Activated CD4-positive, alpha-beta T cell treated with anti-CD3 and anti-CD28 coated beads, Interleukin-2, amount 10 ng/mL, durations not matched to agents 24 days and 14 days (primary cell): ENCODE data around the gene FBXL4. TPM values are rescaled to one million over a fixed set of nuclear protein-coding genes. Genes with fewer than 3 reads are reported as not detected.
"Not testable (repeated sequence)": the region's sequence is repeated elsewhere in the genome, so short reads cannot be mapped to it uniquely, and the experiment has no call there.

Experiments used
- DNase-seq: peaks from one replicate; pipeline ENCODE4 v3.0.0; 2022
- H3K27ac Mint-ChIP-seq: one replicate; pipeline ENCODE4 v1.8.0; 2022; ENCODE audit warnings: mild to moderate bottlenecking, mixed read lengths
- H3K27me3 Mint-ChIP-seq: one replicate; pipeline ENCODE4 v1.8.0; 2022; ENCODE audit warnings: mixed read lengths
- H3K36me3 Mint-ChIP-seq: one replicate; pipeline ENCODE4 v1.8.0; 2022; ENCODE audit warnings: low read depth, mild to moderate bottlenecking, mixed read lengths
- H3K4me1 Mint-ChIP-seq: one replicate; pipeline ENCODE4 v1.8.0; 2021; ENCODE audit warnings: mixed read lengths
- H3K4me3 Mint-ChIP-seq: one replicate; pipeline ENCODE4 v1.8.0; 2022; ENCODE audit warnings: mild to moderate bottlenecking, moderate library complexity, mixed read lengths
- H3K9me3 Mint-ChIP-seq: one replicate; pipeline ENCODE4 v1.8.0; 2021; ENCODE audit warnings: mixed read lengths
- intact Hi-C: fragments of 100-400 bp; cut with micrococcal nuclease; formaldehyde crosslinking; loops from one replicate; pipeline ENCODE4 v1.15.1; 2023
- total RNA-seq: library from RNA; stranded (reverse); gene quantifications from 2 replicates; pipeline ENCODE4 v1.2.3, GENCODE V29; 2022

The FBXL4 gene
- total RNA-seq, 1 donor from 2014 or later, result 15.3 TPM

DNA sequence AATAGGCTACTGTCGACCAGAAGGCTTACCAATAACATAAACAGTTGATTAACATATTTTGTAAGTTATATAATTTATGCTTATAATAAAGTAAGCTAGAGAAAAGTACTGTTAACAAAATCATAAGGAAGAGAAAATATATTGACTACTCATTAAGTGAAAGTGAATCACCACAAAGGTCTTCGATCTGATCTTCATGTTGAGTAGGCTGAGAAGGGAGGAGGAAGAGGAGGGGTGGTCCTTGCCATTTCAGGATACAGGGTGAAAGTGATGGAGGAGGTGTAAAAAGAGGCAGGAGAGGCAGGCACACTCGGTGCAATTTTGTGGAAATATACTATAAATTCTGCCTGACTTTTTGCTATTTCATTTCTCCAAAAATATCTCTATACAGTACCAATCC is 10.4 kb downstream of the FBXL4 start:
- Mint-ChIP-seq H3K27me3 (no peaks in the 10 kb centered on the region), H3K36me3 (peaks cover 44% of the 10 kb centered on the region)

DNA sequence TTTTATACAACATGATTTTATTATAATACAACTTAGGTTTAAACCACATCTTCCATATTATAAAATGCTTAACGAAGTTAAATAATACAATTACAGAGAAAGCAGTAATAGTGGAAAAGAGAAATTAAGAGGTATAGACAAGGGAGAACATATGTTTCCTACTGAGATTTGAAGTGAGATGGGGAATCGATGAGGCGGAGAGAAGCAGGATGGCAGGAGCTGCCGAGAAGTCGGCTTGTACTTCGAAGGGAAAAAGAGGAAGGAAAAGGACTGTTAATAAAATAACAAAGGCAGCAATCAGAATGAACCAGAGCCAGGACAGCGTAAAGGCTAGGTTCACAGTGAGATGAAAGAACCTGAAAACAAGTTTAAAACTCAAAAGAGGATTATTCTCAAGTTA is 15.4 kb downstream of the FBXL4 start:
- H3K27ac Mint-ChIP-seq, result no peak overlapping the region
- intact Hi-C loops, result no loop called here
- no peak for DNase-seq
- no peak overlapping the region for H3K4me3 Mint-ChIP-seq
- peaks cover 7% of the 10 kb centered on the region for H3K4me1 Mint-ChIP-seq
- no peaks in the 10 kb centered on the region for H3K27me3 Mint-ChIP-seq
- peaks cover 25% of the 10 kb centered on the region for H3K36me3 Mint-ChIP-seq
- no peaks in the 10 kb centered on the region for H3K9me3 Mint-ChIP-seq

More for the DNA sequence above, 10.4 kb downstream of the FBXL4 start:
- H3K4me1 Mint-ChIP-seq, result peaks cover 15% of the 10 kb centered on the region
- DNase-seq, result no peak
- no peak overlapping the region for H3K4me3 Mint-ChIP-seq
- no peak overlapping the region for H3K27ac Mint-ChIP-seq
- intact Hi-C loops, result no loop called here
- peaks cover 19% of the 10 kb centered on the region for H3K9me3 Mint-ChIP-seq

DNA sequence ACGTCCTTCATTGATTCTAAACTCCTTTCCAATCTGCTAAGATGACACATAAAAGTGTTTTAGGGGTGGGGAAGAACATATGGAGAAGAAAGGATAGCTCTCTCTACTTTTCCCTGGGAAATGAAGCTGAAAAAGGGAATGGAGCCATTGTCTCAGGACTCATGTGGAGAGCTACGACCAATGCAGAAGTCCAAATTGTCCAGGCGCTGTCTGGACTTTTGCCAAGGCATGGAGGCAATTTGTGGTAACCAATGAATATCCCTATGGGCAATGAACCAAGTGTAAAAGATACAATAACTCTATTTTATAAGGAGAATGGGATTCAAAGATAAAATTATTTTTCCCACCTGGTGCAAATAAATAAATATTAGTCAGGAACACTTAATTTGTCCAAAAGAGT is 16.1 kb downstream of the FBXL4 start:
- Mint-ChIP-seq H3K27me3 (no peaks in the 10 kb centered on the region), H3K4me1 (peaks cover 6% of the 10 kb centered on the region), H3K27ac (no peak overlapping the region), H3K4me3 (no peak overlapping the region), H3K36me3 (peaks cover 28% of the 10 kb centered on the region), H3K9me3 (no peaks in the 10 kb centered on the region)
- intact Hi-C loops, result no loop called here
- no peak for DNase-seq

DNA sequence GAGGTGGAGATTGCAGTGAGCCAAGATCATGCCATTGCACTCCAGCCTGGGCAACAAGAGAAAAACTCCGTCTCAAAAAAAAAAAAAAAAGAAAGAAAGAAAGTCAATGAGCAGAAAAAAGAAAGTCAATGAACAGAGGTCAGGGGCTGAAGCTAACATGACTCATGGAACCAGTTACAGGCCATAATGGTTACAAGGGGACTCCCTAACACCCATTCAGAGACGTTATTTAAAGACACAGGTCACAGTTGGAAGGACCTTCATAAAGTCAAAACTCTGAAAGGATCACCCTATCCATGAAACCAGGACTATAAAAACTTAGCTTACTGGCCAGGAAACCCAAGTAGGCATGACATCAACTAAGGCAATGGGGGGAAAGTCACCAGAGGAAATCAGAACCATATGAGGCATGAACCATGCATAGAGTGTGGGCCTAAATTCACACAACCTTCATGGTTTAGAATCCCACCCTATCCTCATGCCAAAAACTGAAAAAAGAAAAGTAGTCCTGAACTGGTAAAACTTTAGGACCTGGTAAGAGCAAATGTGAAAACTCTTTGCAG is 18.2 kb downstream of the FBXL4 start:
- peaks cover 6% of the 10 kb centered on the region for H3K4me1 Mint-ChIP-seq
- no peaks in the 10 kb centered on the region for H3K9me3 Mint-ChIP-seq
- intact Hi-C loops, result no loop called here
- H3K27me3 Mint-ChIP-seq, result no peaks in the 10 kb centered on the region
- no peak overlapping the region for H3K27ac Mint-ChIP-seq
- no peak overlapping the region for H3K4me3 Mint-ChIP-seq
- peaks cover 36% of the 10 kb centered on the region for H3K36me3 Mint-ChIP-seq
- no peak for DNase-seq

- no peak for DNase-seq
- intact Hi-C loops, result no loop called here
- Mint-ChIP-seq H3K36me3 (peaks cover 31% of the 10 kb centered on the region), H3K4me3 (no peak overlapping the region), H3K9me3 (no peaks in the 10 kb centered on the region), H3K27ac (no peak overlapping the region), H3K4me1 (peaks cover 6% of the 10 kb centered on the region), H3K27me3 (no peaks in the 10 kb centered on the region)
Observed at GRCh38 chr6:98928688-98929087, 19.1 kb downstream of the FBXL4 start.

GRCh38 chr6:98927534-98927933 is 20.2 kb downstream of the FBXL4 start:
- intact Hi-C loops, result no loop called here
- Mint-ChIP-seq H3K27me3 (no peaks in the 10 kb centered on the region), H3K4me1 (peaks cover 5% of the 10 kb centered on the region), H3K27ac (no peak overlapping the region), H3K36me3 (peaks cover 28% of the 10 kb centered on the region), H3K4me3 (no peak overlapping the region), H3K9me3 (no peaks in the 10 kb centered on the region)
- DNase-seq, result no peak

DNA sequence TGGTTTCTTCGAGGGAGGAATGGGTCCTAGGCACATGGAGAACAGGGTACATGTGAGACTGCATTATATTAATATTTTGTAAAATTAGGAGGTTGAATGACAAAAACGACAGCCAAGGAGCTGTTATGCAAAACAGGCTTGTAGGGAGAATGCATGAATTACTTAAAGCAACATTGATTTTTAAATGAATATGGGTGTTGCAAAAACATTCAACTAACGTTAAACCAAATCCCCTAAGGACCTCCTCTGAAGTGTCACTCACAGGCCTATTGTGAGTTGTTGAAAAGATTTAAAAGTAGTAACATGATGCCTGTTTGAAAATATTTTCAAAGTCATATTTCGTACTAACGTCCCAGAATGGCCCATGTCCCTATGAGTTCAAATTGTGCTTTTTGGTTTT is 21.9 kb downstream of the FBXL4 start:
- Mint-ChIP-seq H3K27me3 (no peaks in the 10 kb centered on the region), H3K4me1 (peaks cover 10% of the 10 kb centered on the region), H3K36me3 (peaks cover 22% of the 10 kb centered on the region), H3K4me3 (no peak overlapping the region), H3K9me3 (no peaks in the 10 kb centered on the region), H3K27ac (no peak overlapping the region)
- no peak for DNase-seq
- intact Hi-C loops, result no loop called here

DNA sequence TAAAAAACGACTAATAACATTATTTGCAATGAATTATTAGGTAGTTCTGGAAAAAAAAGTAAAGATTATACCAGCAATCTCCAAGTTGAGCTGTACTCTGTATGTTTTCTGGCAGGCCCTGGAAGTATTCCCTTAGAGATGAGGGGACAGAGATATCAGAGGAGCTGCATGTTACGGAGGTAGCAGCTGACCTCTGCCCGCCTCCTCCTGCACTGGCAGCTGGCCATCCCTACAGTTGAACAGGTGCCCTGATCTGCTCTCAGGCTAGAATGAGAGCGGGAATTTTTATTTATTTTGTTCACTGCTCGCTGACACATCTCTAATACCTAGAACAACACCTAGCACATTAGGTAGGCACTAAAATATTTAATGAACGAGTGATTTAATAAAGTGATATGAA is 23.1 kb downstream of the FBXL4 start:
- H3K27me3 Mint-ChIP-seq, result no peaks in the 10 kb centered on the region
- intact Hi-C loops, result no loop called here
- no peaks in the 10 kb centered on the region for H3K9me3 Mint-ChIP-seq
- no peak overlapping the region for H3K4me3 Mint-ChIP-seq
- H3K4me1 Mint-ChIP-seq, result peaks cover 10% of the 10 kb centered on the region
- H3K36me3 Mint-ChIP-seq, result peaks cover 22% of the 10 kb centered on the region
- H3K27ac Mint-ChIP-seq, result no peak overlapping the region
- DNase-seq, result no peak

DNA sequence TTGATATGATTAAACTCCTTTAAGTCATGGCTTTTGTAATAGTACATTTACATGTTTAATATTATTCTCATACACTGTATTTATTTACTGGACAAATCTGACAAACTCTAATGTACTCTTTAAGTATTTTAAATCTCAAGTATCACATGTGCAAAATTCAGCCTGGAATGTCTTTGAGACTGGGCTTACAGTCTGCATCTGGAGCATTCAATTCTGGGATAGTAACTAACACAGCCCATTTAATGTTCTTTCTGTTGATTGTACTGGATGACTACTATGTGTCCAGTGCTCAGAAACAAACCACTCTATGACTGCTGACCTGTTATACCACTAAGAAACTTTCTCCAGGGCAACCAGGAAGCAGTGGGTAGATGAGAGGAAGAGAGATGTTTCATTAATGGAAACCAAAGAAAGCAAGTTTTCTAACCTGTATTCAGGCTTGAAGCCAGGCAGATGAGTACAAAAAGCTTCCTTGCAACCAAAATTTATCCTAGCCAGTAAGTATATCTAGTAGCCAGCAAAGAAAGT is 26.8 kb downstream of the FBXL4 start:
- no peak overlapping the region for H3K4me3 Mint-ChIP-seq
- no peaks in the 10 kb centered on the region for H3K27me3 Mint-ChIP-seq
- DNase-seq, result no peak
- H3K36me3 Mint-ChIP-seq, result peaks cover 12% of the 10 kb centered on the region
- intact Hi-C loops, result no loop called here
- peaks cover 8% of the 10 kb centered on the region for H3K4me1 Mint-ChIP-seq
- H3K27ac Mint-ChIP-seq, result no peak overlapping the region
- H3K9me3 Mint-ChIP-seq, result no peaks in the 10 kb centered on the region

DNA sequence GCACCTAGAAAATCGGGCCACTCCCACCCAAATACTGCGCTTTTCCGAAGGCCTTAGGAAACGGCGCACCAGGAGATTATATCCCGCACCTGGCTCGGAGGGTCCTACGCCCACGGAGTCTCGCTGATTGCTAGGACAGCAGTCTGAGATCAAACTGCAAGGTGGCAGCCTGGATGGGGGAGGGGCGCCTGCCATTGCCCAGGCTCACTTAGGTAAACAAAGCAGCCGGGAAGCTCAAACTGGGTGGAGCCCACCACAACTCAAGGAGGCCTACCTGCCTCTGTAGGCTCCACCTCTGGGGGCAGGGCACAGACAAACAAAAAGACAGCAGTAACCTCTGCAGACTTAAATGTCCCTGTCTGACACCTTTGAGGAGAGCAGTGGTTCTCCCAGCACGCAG is 36.8 kb downstream of the FBXL4 start:
- Mint-ChIP-seq H3K9me3 (peaks cover 11% of the 10 kb centered on the region), H3K36me3 (peaks cover 45% of the 10 kb centered on the region)
- intact Hi-C loops, H3K27ac Mint-ChIP-seq, H3K4me3 Mint-ChIP-seq, H3K27me3 Mint-ChIP-seq, DNase-seq, H3K4me1 Mint-ChIP-seq: not testable (repeated sequence)

DNA sequence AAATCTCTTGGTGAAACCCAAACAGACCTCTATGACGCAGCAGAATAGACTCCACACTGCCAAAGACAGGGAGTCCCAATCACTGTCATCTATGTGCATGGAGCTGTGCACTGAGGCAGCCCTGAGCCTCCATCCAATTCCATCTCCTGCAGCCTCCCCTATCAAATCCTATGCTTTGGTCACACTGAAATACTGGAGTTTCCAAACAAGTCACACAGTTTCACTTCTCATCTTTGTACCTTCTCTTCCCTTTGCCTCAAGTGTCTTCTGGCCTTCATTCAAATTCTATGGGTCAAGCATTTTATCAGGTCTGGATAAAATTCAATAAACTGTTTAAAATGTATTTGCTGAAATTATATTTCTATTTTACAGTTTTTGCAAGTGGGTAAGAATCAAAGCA is 38.5 kb downstream of the FBXL4 start:
- no peak overlapping the region for H3K4me3 Mint-ChIP-seq
- H3K9me3 Mint-ChIP-seq, result peaks cover 11% of the 10 kb centered on the region
- H3K27ac Mint-ChIP-seq, result no peak overlapping the region
- intact Hi-C loops, result no loop called here
- H3K27me3 Mint-ChIP-seq, result no peaks in the 10 kb centered on the region
- peaks cover 3% of the 10 kb centered on the region for H3K4me1 Mint-ChIP-seq
- no peak for DNase-seq
- peaks cover 51% of the 10 kb centered on the region for H3K36me3 Mint-ChIP-seq

GRCh38 chr6:98906342-98906741 is 41.4 kb downstream of the FBXL4 start:
- intact Hi-C loops, H3K27ac Mint-ChIP-seq, H3K27me3 Mint-ChIP-seq, H3K4me1 Mint-ChIP-seq, DNase-seq, H3K9me3 Mint-ChIP-seq, H3K4me3 Mint-ChIP-seq: not testable (repeated sequence)
- H3K36me3 Mint-ChIP-seq, result peaks cover 39% of the 10 kb centered on the region

DNA sequence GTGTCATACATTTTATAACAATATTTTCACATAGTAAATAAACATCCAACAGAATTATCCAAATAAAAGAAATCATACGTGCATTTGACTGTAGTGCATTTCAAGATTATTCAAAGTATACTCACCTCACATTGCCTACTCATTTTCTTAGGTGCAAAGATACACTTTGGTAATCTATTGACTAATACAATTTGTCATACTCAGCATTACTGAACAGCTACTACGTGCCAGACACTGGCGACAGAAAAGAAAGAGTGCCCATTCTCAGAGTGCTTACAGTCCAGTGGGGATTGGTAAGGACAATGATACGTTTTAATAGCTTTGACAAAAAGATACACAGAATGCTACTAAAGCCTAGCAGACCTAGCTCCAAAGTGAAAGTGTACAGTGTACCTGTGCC is 42.0 kb downstream of the FBXL4 start:
- no peak for DNase-seq
- H3K36me3 Mint-ChIP-seq, result peaks cover 44% of the 10 kb centered on the region
- peaks cover 3% of the 10 kb centered on the region for H3K4me1 Mint-ChIP-seq
- H3K9me3 Mint-ChIP-seq, result peaks cover 6% of the 10 kb centered on the region
- no peak overlapping the region for H3K27ac Mint-ChIP-seq
- no peak overlapping the region for H3K4me3 Mint-ChIP-seq
- intact Hi-C loops, result no loop called here
- no peaks in the 10 kb centered on the region for H3K27me3 Mint-ChIP-seq

DNA sequence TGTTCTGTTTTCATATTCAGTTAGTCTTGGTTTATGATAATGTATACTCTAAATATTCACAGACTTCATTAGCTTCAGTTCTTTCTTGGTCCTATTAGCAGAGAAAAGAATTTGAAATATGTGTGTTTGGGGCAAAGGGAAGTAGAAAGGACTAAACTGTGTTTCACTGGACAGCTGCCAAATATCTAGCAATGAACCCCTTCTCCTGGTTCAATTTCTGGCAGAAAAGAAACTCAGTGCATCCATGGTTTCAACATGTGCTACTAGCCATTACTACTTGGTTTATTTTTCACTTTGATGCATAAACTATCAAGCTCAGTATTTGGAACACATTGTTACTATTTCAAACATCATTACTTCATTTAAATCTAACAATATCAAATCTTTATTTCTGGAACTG is 43.6 kb downstream of the FBXL4 start:
- H3K9me3 Mint-ChIP-seq, result peaks cover 6% of the 10 kb centered on the region
- H3K27ac Mint-ChIP-seq, result no peak overlapping the region
- H3K4me1 Mint-ChIP-seq, result peaks cover 3% of the 10 kb centered on the region
- H3K4me3 Mint-ChIP-seq, result no peak overlapping the region
- intact Hi-C loops, result no loop called here
- no peaks in the 10 kb centered on the region for H3K27me3 Mint-ChIP-seq
- DNase-seq, result no peak
- H3K36me3 Mint-ChIP-seq, result peaks cover 47% of the 10 kb centered on the region

DNA sequence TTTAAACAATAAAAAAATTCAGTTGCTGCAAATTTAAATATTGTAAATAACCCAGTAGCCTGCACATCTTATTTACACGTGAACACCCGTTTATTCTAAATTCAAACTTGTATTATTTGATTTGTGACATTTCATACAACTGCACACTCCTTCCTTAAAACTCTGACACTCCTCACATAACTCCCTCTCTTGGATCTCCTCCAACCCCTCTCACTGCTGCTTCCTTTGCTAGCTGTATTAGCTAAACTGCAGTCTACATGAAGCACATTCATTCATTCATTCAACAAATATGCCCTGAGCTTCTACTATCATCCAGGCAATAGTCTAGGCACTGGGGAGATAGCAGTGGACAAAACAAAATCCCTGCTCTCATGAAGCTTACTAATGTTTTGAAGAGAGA is 47.0 kb downstream of the FBXL4 start:
- Mint-ChIP-seq H3K36me3 (peaks cover 43% of the 10 kb centered on the region), H3K9me3 (peaks cover 4% of the 10 kb centered on the region), H3K27ac (no peak overlapping the region), H3K27me3 (no peaks in the 10 kb centered on the region), H3K4me1 (peaks cover 4% of the 10 kb centered on the region), H3K4me3 (no peak overlapping the region)
- DNase-seq, result no peak
- intact Hi-C loops, result no loop called here
